ENCODE measurements around the gene DCLK2.

DCLK2 gene

GRCh38 chr4:150087006-150087405 lies 8.8 kb downstream of the DCLK2 start:
- no peaks in the 10 kb centered on the region for H3K9me3 ChIP-seq (ENCODE audit: control insufficient read depth in 2 of 2, low read length in 2 of 2)
- H3K4me1 ChIP-seq (ENCODE audit: control insufficient read depth, insufficient read depth, low read length): no peaks in the 10 kb centered on the region
- no peak overlapping the region for H3K4me3 ChIP-seq (ENCODE audit: low read length in 2 of 2)
- H3K9ac ChIP-seq (ENCODE audit: low read length in 2 of 2): no peak overlapping the region
- H3K36me3 ChIP-seq (ENCODE audit: control insufficient read depth in 2 of 2, insufficient read depth in 2 of 2, low read length in 2 of 2): no peaks in the 10 kb centered on the region
- H3K27ac ChIP-seq (ENCODE audit: low read length): no peak overlapping the region
- H3K27me3 ChIP-seq (ENCODE audit: control insufficient read depth in 1 of 2, insufficient read depth in 2 of 2, low read length in 2 of 2): no peaks in the 10 kb centered on the region

- H3K27me3 ChIP-seq (ENCODE audit: control insufficient read depth in 1 of 2, insufficient read depth in 2 of 2, low read length in 2 of 2): no peaks in the 10 kb centered on the region
- no peaks in the 10 kb centered on the region for H3K36me3 ChIP-seq (ENCODE audit: control insufficient read depth in 2 of 2, insufficient read depth in 2 of 2, low read length in 2 of 2)
- no peak overlapping the region for H3K27ac ChIP-seq (ENCODE audit: low read length)
- no peak overlapping the region for H3K9ac ChIP-seq (ENCODE audit: low read length in 2 of 2)
- H3K4me3 ChIP-seq (ENCODE audit: low read length in 2 of 2): no peak overlapping the region
- H3K4me1 ChIP-seq (ENCODE audit: control insufficient read depth, insufficient read depth, low read length): no peaks in the 10 kb centered on the region
- no peaks in the 10 kb centered on the region for H3K9me3 ChIP-seq (ENCODE audit: control insufficient read depth in 2 of 2, low read length in 2 of 2)
These were observed 11.5 kb downstream of the DCLK2 start for GRCh38 chr4:150089732-150090131.

GRCh38 chr4:150090836-150091235 lies 12.6 kb downstream of the DCLK2 start:
- Histone ChIP-seq H3K9me3 (ENCODE audit: control insufficient read depth in 2 of 2, low read length in 2 of 2) (no peaks in the 10 kb centered on the region), H3K4me1 (ENCODE audit: control insufficient read depth, insufficient read depth, low read length) (no peaks in the 10 kb centered on the region), H3K27me3 (ENCODE audit: control insufficient read depth in 1 of 2, insufficient read depth in 2 of 2, low read length in 2 of 2) (no peaks in the 10 kb centered on the region), H3K9ac (ENCODE audit: low read length in 2 of 2) (no peak overlapping the region), H3K4me3 (ENCODE audit: low read length in 2 of 2) (no peak overlapping the region), H3K36me3 (ENCODE audit: control insufficient read depth in 2 of 2, insufficient read depth in 2 of 2, low read length in 2 of 2) (no peaks in the 10 kb centered on the region), H3K27ac (ENCODE audit: low read length) (no peak overlapping the region)

GRCh38 chr4:150094676-150095075 lies 16.4 kb downstream of the DCLK2 start:
- H3K27ac ChIP-seq (ENCODE audit: low read length): no peak overlapping the region
- no peaks in the 10 kb centered on the region for H3K36me3 ChIP-seq (ENCODE audit: control insufficient read depth in 2 of 2, insufficient read depth in 2 of 2, low read length in 2 of 2)
- H3K27me3 ChIP-seq (ENCODE audit: control insufficient read depth in 1 of 2, insufficient read depth in 2 of 2, low read length in 2 of 2): no peaks in the 10 kb centered on the region
- H3K4me3 ChIP-seq (ENCODE audit: low read length in 2 of 2): no peak overlapping the region
- no peaks in the 10 kb centered on the region for H3K9me3 ChIP-seq (ENCODE audit: control insufficient read depth in 2 of 2, low read length in 2 of 2)
- no peaks in the 10 kb centered on the region for H3K4me1 ChIP-seq (ENCODE audit: control insufficient read depth, insufficient read depth, low read length)
- H3K9ac ChIP-seq (ENCODE audit: low read length in 2 of 2): no peak overlapping the region

- Histone ChIP-seq H3K9me3 (ENCODE audit: control insufficient read depth in 2 of 2, low read length in 2 of 2) (no peaks in the 10 kb centered on the region), H3K36me3 (ENCODE audit: control insufficient read depth in 2 of 2, insufficient read depth in 2 of 2, low read length in 2 of 2) (no peaks in the 10 kb centered on the region), H3K4me1 (ENCODE audit: control insufficient read depth, insufficient read depth, low read length) (no peaks in the 10 kb centered on the region), H3K27me3 (ENCODE audit: control insufficient read depth in 1 of 2, insufficient read depth in 2 of 2, low read length in 2 of 2) (no peaks in the 10 kb centered on the region), H3K27ac (ENCODE audit: low read length) (no peak overlapping the region), H3K4me3 (ENCODE audit: low read length in 2 of 2) (no peak overlapping the region), H3K9ac (ENCODE audit: low read length in 2 of 2) (no peak overlapping the region)
These were observed 18.4 kb downstream of the DCLK2 start for GRCh38 chr4:150096625-150097024.

GRCh38 chr4:150098214-150098613 lies 20.0 kb downstream of the DCLK2 start:
- no peaks in the 10 kb centered on the region for H3K4me1 ChIP-seq (ENCODE audit: control insufficient read depth, insufficient read depth, low read length)
- no peaks in the 10 kb centered on the region for H3K27me3 ChIP-seq (ENCODE audit: control insufficient read depth in 1 of 2, insufficient read depth in 2 of 2, low read length in 2 of 2)
- H3K9me3 ChIP-seq (ENCODE audit: control insufficient read depth in 2 of 2, low read length in 2 of 2): no peaks in the 10 kb centered on the region
- H3K4me3 ChIP-seq (ENCODE audit: low read length in 2 of 2): no peak overlapping the region
- no peak overlapping the region for H3K27ac ChIP-seq (ENCODE audit: low read length)
- H3K9ac ChIP-seq (ENCODE audit: low read length in 2 of 2): no peak overlapping the region
- no peaks in the 10 kb centered on the region for H3K36me3 ChIP-seq (ENCODE audit: control insufficient read depth in 2 of 2, insufficient read depth in 2 of 2, low read length in 2 of 2)

GRCh38 chr4:150104404-150105027 lies 26.3 kb downstream of the DCLK2 start:
- no peak overlapping the region for H3K4me3 ChIP-seq (ENCODE audit: low read length in 2 of 2)
- H3K4me1 ChIP-seq (ENCODE audit: control insufficient read depth, insufficient read depth, low read length): no peaks in the 10 kb centered on the region
- H3K27ac ChIP-seq (ENCODE audit: low read length): no peak overlapping the region
- H3K9me3 ChIP-seq (ENCODE audit: control insufficient read depth in 2 of 2, low read length in 2 of 2): no peaks in the 10 kb centered on the region
- no peak overlapping the region for H3K9ac ChIP-seq (ENCODE audit: low read length in 2 of 2)
- H3K36me3 ChIP-seq (ENCODE audit: control insufficient read depth in 2 of 2, insufficient read depth in 2 of 2, low read length in 2 of 2): no peaks in the 10 kb centered on the region
- no peaks in the 10 kb centered on the region for H3K27me3 ChIP-seq (ENCODE audit: control insufficient read depth in 1 of 2, insufficient read depth in 2 of 2, low read length in 2 of 2)

GRCh38 chr4:150106886-150107285 lies 28.6 kb downstream of the DCLK2 start:
- no peak overlapping the region for H3K4me3 ChIP-seq (ENCODE audit: low read length in 2 of 2)
- no peaks in the 10 kb centered on the region for H3K27me3 ChIP-seq (ENCODE audit: control insufficient read depth in 1 of 2, insufficient read depth in 2 of 2, low read length in 2 of 2)
- H3K9me3 ChIP-seq (ENCODE audit: control insufficient read depth in 2 of 2, low read length in 2 of 2): no peaks in the 10 kb centered on the region
- H3K27ac ChIP-seq (ENCODE audit: low read length): no peak overlapping the region
- H3K9ac ChIP-seq (ENCODE audit: low read length in 2 of 2): no peak overlapping the region
- H3K4me1 ChIP-seq (ENCODE audit: control insufficient read depth, insufficient read depth, low read length): no peaks in the 10 kb centered on the region
- H3K36me3 ChIP-seq (ENCODE audit: control insufficient read depth in 2 of 2, insufficient read depth in 2 of 2, low read length in 2 of 2): no peaks in the 10 kb centered on the region

- Histone ChIP-seq H3K4me1 (ENCODE audit: control insufficient read depth, insufficient read depth, low read length) (no peaks in the 10 kb centered on the region), H3K27me3 (ENCODE audit: control insufficient read depth in 1 of 2, insufficient read depth in 2 of 2, low read length in 2 of 2) (no peaks in the 10 kb centered on the region), H3K36me3 (ENCODE audit: control insufficient read depth in 2 of 2, insufficient read depth in 2 of 2, low read length in 2 of 2) (no peaks in the 10 kb centered on the region), H3K4me3 (ENCODE audit: low read length in 2 of 2) (no peak overlapping the region), H3K9me3 (ENCODE audit: control insufficient read depth in 2 of 2, low read length in 2 of 2) (no peaks in the 10 kb centered on the region), H3K27ac (ENCODE audit: low read length) (no peak overlapping the region), H3K9ac (ENCODE audit: low read length in 2 of 2) (no peak overlapping the region)
These were observed 30.4 kb downstream of the DCLK2 start for GRCh38 chr4:150108691-150109090.

- no peaks in the 10 kb centered on the region for H3K27me3 ChIP-seq (ENCODE audit: control insufficient read depth in 1 of 2, insufficient read depth in 2 of 2, low read length in 2 of 2)
- no peak overlapping the region for H3K4me3 ChIP-seq (ENCODE audit: low read length in 2 of 2)
- H3K36me3 ChIP-seq (ENCODE audit: control insufficient read depth in 2 of 2, insufficient read depth in 2 of 2, low read length in 2 of 2): no peaks in the 10 kb centered on the region
- peaks cover 4% of the 10 kb centered on the region for H3K4me1 ChIP-seq (ENCODE audit: control insufficient read depth, insufficient read depth, low read length)
- peaks cover 3 to 6% of the 10 kb centered on the region in 2 donors for H3K9me3 ChIP-seq (ENCODE audit: control insufficient read depth in 2 of 2, low read length in 2 of 2)
- no peak overlapping the region for H3K27ac ChIP-seq (ENCODE audit: low read length)
- H3K9ac ChIP-seq (ENCODE audit: low read length in 2 of 2): no peak overlapping the region
These were observed 36.4 kb downstream of the DCLK2 start for GRCh38 chr4:150114641-150115040.

GRCh38 chr4:150115851-150116250 lies 37.6 kb downstream of the DCLK2 start:
- Histone ChIP-seq H3K27me3 (ENCODE audit: control insufficient read depth in 1 of 2, insufficient read depth in 2 of 2, low read length in 2 of 2) (no peaks in the 10 kb centered on the region), H3K27ac (ENCODE audit: low read length) (no peak overlapping the region)

More at GRCh38 chr4:150115851-150116250, 37.6 kb downstream of the DCLK2 start:
- Histone ChIP-seq H3K9ac (ENCODE audit: low read length in 2 of 2) (no peak overlapping the region), H3K4me3 (ENCODE audit: low read length in 2 of 2) (no peak overlapping the region), H3K9me3 (ENCODE audit: control insufficient read depth in 2 of 2, low read length in 2 of 2) (peaks cover 3 to 6% of the 10 kb centered on the region in 2 donors), H3K4me1 (ENCODE audit: control insufficient read depth, insufficient read depth, low read length) (peaks cover 4% of the 10 kb centered on the region), H3K36me3 (ENCODE audit: control insufficient read depth in 2 of 2, insufficient read depth in 2 of 2, low read length in 2 of 2) (no peaks in the 10 kb centered on the region)

Data from stomach smooth muscle (tissue), 2 donors.